Left renal pelvis (tissue), 4 donors: ENCODE data around the gene CEL. TPM values are rescaled to one million over a fixed set of nuclear protein-coding genes. Genes with fewer than 3 reads are reported as not detected.

Source experiments
- DNase-seq, 4 donors: peaks; one replicate each; pipeline ENCODE4 v3.0.0-alpha.2; 2013; ENCODE audit warnings: low read depth in 4 of 4, low spot score in 3 of 4
- polyA plus RNA-seq, 4 donors: library from polyadenylated mRNA; unstranded; fragments of 120-200 nt; gene quantifications; one replicate each; pipeline ENCODE4 v1.2.1, GENCODE V29; 2013; ENCODE audit not compliant: insufficient read length in 4 of 4

Gene CEL
- polyA plus RNA-seq, 4 donors = 2.0 to 5.6 (median 4.8) TPM

DNA sequence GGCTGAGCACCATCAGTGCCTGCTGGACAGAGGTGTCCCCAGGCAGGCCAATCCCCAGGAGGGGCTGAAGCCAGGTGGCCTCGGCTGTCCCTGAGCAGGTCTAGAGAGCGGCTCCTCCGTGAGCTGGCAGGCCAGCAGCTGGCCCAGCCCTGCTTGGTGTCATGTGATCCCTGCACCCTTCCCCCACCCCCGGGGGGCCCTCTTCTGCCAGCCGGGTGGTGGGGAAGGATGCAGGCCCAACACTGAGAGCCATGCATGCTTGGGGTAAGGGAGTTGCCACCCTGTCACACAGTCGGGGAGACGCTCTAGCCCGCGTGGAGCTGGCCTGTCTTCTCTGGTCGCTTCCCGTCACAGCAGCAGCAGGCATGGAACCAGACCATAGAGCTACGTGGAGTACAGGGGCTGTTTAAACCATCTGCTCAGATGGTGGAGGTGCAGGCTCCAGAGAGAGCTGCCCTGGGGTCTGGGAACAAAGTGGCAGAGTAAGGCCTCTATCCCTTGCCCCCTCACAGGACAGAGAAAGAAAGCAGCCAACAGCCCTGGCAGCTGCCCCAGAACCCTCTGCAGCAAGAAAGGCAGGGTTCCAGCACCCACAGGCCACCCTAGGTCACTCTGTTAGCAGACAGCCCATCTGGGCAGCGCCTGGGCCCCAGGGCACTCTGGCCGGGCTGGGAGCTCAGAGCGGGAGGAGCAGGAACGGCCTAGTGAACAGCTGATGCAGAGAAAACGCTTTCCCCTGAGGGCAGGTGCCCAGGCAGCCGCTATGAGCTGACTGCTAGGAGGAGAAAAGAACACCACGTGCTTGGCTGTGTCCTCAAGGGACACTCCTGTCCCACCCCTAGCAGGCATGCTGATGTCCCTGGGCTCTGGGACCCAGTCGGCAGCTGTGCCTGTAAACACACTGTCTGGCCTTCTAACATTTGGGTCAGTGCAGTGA, 52.4 kb downstream of the CEL start:
- no peak for DNase-seq

DNA sequence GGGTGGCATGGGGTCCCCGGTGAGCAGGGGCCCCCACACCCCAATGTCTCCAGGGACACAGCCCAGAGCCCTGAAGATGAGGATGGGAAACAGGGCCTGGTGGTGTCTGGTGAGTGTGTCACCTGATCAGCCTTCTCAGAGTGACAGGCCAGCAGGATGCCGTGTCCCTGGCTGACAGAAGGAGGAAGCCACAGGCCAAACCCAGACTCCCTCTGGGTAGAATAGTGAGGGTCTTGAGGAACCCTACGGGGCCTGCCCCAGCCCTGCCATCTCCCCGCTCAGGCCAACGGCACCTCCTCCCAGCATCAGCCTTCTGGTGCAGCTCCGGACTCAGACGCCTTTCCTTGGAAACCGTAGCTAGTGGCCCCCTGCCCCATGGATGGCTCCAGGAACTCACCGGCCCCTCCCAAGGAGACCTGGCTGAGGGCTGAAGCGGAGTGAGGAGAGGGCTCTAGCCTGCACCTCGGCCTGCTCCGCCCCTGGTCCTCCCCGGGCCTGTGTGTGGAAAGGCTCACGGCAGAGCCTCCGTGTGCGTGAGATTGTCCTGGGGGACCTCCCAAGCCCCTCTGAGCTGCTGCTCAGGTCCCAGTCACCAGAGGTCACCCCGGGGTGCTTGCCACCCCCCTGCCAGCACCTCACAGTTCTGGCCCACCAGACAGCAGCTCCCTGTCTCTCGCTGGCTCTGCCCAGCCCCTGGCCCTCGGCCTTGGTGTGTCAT, 53.3 kb downstream of the CEL start:
- DNase-seq = no peak

DNA sequence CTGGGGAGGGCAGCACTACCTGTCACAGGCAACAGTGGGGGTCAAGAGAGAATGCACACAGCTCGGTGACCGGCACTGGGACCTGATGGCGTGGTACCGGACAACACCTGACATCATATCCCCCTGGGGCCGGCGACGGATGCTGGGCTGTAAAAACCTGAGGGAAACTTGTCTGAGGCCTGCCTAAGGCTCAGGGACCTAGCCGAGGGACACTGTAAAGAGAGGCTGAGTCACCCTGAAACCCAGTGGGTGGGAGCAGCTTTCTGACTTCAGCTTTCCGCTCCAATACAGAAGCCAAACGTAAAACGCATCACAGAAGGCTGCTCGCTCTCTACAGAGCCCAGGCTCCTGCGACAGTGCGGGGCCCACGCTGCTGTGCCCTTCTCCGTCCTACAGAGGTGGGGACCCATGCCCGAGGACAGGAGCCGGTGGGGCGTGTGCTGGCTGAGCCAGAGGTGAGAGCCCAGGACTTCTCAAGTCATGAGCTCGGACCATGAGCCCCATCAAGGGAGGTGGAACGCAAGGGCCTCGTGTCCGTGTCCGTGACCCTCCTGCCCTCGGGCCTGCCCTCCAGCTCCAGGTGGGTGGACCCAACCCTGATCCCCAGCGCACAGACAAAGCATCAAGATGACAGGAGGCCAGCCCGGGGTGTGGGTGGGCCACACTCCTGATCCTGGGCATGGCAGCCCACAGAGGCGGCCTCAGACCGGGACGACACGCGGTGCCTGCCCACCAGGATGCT, 54.0 kb downstream of the CEL start:
- no peak for DNase-seq

DNA sequence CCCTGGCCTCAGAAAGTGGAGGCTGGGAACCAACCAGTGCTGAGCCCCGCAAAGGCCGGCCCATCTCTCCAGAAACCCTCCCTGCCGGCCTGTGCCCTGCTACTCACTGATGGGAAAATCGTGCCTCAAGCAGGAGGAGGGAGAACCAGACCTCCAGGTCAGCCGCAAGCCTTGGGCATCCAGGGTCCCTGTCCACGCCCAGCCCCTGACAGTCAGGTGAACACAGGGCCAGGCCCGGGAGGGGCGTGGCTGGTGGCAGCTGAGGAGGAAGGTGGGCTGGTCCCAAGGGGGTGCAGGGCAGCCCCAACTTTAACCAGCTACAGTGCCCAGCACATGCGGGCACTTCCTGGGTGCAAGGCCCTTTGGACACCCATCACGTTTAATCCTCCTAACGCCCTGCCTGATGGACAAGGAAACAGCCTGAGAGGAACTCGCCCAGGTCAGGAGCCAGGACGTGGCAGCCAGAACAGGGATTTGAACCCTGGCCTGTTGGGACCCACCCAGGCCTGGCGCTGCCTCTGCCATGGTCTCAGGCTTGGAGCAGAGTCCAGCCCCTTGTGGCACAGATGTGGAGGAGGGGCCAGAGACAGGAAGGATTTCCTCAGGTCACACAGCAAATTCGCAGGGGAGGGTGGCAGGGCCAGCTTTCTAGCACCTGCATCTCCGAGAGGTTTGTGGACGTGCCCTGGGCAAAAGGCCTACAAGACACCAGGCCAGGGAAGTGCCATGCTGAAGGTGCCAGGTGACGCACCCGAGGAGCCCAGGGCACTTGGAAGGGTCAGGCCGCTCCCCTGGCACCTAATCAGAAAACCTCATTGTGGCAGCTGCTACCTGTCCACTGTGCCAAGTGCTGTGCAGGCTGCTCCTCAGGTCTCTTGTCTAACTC, 54.8 kb downstream of the CEL start:
- DNase-seq = no peak

DNA sequence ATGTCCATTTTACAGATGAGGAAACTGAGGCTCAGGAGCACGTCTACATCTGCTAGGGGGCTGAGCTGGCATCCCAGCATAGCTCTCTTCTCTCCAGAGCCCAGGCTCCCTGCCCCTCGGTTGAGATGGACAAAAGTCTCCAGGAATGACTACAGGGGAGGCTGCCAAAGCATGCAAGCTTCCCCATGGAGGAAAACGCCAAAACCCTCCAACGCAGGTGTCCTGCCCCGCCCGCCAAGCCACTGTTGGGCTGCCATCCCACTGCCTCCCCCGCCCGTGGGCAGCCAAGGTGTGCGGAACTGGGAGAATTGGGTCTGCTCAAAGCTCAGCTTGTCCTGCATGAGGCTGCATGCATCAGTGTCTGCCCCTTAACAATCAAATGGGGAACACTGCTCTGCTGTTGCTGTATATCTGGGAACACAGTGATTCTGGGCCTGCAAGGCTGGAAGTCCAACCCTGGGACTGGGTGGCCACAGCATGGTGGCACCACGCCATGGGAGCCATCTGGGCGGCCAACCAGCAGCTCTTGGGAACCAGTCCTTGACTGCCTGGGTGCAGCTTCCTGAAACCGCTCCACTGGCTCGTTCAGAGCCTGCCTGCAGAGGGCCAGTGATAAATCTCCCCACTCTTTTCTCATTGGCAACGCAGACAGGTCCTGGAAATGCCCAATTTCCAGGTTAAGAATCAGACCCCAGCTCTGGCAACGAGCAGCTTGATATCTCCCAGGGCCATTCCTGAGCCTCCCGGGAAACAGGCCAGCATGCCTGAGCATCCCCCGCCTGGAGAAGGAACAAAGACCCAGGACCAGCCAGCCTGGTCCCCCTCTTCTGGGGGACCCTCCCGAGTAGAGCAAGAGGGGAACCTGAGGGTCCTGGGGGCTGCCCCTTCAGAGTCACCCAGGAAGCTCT, 55.7 kb downstream of the CEL start:
- no peak for DNase-seq

DNA sequence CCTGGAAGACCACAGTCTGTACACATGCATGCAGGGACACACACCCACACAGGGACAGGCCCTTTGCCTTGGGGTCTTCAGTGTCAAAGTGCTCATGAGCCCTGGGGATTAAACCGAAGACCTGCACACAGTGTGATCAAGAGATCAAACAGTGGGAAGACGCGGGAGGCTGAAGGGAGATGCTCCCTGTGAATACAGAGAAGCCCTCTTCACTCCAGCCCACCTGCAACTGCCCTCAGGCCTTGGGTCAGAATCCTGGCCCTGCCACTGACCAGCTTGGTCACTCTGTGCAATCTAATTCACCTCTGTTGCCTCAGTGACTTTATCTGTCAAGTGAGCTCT, 56.4 kb downstream of the CEL start:
- DNase-seq = no peak

DNA sequence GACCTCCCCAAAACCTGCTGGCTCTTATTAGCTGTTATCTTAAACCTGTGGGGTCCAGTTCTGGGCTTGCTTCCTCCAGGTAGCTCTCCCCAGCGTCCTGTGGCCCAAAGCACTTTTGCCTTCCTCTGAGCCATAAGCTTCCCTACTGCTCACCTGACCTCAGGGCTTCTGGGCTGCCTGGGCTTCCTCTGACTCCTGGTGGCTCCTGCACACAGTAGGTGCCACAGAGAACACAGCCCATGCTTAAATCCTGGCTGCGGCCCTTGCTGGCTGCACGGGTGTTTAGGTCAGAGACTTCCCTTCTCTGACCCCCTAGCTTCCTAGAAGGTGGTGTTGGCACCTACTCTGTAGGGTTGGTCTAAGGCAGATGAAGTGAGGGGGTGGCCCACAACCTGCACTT, 56.8 kb downstream of the CEL start:
- no peak for DNase-seq

DNA sequence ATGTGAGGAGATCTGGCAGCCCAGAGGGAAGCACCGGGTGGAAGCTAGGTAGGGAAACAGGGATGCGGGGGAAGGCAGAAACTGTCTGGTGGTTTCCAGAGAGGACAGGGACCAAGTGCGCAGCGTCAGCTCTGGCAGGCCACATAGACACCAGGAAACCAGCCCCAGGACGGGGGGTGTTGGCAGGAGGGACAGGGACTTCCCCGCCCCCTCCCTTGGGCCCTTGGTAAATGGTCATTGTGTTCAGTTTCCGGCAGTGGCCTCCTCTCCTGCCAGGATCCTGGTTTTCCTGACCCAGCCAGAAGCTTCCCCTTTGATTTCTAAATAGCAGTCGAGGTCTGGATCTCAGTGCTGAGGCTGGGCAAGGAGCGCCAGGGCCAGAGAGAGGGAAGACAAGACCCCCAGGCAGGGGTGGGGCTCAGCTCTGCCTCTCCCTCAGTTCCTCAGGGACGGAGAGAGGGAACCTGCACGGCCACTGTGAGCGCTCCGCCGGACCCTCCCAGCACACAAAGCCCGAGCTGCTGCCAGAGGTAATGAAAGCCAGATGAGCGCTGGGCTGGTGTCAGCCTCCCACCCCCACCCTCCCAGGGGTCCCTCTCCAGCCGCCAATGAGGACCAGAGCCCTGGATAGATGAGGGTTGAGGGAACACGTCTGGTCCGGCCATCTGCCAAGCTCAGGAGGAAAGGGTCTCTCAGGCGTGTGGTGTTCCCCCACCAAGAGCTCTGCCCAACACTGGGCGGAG, 57.5 kb downstream of the CEL start:
- DNase-seq = no peak

DNA sequence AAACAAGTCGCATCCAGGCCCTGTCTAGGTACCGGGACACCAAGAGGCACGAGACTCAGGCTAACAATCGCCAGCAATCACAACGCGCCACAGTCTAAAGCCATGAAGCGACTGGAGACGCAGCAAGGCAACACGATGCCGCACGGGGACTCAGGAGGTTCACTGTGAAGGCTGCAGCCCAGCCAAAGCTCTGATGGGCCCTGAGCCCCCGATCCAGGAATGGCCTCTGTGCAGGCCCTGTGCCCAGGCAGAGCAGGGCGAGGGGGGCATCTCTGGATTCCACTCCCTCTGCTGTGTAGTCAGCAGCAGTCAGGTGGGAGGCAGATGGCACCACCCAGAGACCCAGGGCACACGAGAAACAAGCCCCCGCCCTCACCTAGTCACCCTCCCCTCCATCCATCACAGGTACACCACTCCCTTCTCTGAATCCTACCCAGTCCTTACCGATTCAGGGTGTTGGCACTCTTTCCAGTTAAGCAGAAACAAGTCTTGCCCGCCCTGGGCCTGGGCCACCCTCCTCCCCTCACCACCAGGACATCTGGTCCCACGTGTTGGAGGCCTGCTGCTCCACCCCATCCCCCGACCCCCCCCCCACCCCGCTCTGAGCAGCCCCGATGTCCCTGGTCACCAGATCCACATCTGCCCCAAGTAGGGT, 58.2 kb downstream of the CEL start:
- no peak for DNase-seq

DNA sequence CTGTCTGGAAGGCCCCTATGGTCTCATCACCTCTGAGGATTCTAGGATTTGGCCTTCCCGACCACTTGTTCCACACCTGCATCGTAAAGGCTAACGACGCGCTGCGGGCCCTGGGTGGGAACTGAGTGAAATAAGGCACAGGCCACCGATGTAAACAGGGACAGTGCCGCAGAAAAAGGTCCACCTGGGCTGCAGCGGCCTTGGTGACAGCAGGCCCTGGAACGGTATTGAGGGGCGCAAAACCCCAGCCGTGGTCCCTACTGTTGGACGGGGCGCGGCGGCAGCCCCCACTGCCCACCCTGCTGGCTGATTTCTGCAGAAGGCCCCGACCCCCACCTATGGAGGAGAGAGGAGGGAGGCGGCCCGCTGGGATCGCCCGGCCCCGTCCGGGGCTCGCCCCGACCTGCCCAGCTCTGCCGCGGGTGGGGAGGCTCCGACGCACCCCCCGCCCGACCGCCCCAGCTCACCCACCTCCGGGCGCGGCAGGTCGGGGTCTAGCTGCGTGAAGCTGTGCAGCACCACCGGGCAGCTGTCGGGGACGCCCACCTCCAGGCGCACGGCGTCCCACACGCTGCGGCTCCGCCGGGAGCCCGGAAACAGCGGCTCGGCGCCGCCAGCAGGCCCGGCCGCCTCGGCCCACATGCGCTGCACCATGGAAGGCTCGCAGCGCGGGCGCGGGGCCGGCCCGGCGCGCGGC, 58.9 kb downstream of the CEL start:
- no peak for DNase-seq

Other genes with a start within 250 kb of the CEL start
- gene AK8, start 183.7 kb upstream of the CEL start, polyA plus RNA-seq = 1 to 10 TPM; 2.0 to 3.9 (median 3.8) TPM
- 10 to 100 TPM in 1 of 4 donors, 1 to 10 TPM in 3; 6.2 to 10.5 (median 8.6) TPM for gene SPACA9, start 183.1 kb upstream of the CEL start, polyA plus RNA-seq
- gene TSC1, start 117.4 kb upstream of the CEL start, polyA plus RNA-seq = 10 to 100 TPM; 38.2 to 59.5 (median 45.5) TPM
- 1 to 10 TPM in 1 of 4 donors, under 1 TPM in 3; 0.39 to 1.3 (median 0.70) TPM for gene GFI1B, start 83.3 kb upstream of the CEL start, polyA plus RNA-seq
- 10 to 100 TPM; 53.2 to 79.9 (median 64.2) TPM for gene GTF3C5, start 31.0 kb upstream of the CEL start, polyA plus RNA-seq
- 10 to 100 TPM; 28.5 to 39.6 (median 33.9) TPM for gene RALGDS, start 59.3 kb downstream of the CEL start, polyA plus RNA-seq
- gene GBGT1, start 101.9 kb downstream of the CEL start, polyA plus RNA-seq = 1 to 10 TPM; 1.8 to 4.7 (median 2.4) TPM
- gene OBP2B, start 147.3 kb downstream of the CEL start, polyA plus RNA-seq = under 1 TPM in 2 of 4 donors, not detected in 2; 0.29 to 0.32 TPM
- 10 to 100 TPM in 3 of 4 donors, 1 to 10 TPM in 1; 3.0 to 29.2 (median 15.2) TPM for gene ABO, start 213.2 kb downstream of the CEL start, polyA plus RNA-seq